Midbrain (tissue), 1 donor: ENCODE results near the gene CLEC2A.
"Not testable (repeated sequence)": the region's sequence is repeated elsewhere in the genome, so short reads cannot be mapped to it uniquely, and the experiment has no call there.

Source experiments
- DNase-seq: peaks from one replicate; lab custom pipeline; 2025; lab: John Stamatoyannopoulos, UW

Gene CLEC2A

DNA sequence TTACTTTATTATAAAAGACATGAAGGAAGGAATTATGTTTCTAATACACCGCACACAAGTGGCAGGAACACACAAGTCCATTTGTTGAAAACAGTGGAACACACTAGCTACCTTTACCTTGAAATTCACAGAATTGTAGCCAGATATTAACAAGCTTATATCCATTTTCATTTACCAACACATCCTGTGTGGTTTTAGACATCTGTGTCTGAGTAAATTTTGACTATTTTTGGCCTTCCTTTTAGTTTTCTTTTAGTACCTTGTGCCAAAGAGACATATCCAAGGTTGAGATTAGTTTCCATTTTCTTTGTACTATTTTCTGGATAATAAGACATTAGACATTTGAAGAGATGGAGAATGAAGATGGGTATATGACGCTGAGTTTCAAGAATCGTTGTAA is 50.9 kb downstream of the CLEC2A start, which contains the start of gene KLRF2:
KLRF2 (plus strand) TSS at position 244 of the 400 bp plus-strand sequence; CDS start at position 351, 107 bp downstream.
- DNase-seq, result no peak

DNA sequence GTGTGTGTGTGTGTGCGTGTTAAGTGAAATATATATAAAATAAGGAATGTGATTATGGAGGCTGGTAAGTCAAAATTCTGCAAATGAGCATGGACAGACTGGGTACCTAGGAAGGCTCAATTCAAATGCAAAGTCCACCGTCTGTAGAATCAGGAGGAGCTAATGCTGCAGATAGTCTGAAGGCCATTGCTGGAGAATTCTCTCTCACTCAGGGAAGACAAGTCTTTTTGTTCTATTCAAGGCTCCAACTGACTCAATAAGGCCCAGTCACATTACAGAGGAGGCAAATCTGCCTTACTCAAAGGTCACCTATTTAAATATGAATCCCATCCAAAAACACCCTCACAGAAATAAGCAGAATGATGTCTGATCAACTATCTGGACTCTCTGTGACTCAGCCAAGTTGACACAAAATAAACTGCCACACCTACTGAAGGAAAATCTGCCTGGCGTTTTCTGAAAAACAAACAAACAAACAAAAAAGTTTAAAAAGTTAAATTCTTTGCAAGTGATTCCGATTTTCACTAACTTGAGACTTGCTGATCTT is 51.6 kb downstream of the CLEC2A start:
- no peak for DNase-seq

DNA sequence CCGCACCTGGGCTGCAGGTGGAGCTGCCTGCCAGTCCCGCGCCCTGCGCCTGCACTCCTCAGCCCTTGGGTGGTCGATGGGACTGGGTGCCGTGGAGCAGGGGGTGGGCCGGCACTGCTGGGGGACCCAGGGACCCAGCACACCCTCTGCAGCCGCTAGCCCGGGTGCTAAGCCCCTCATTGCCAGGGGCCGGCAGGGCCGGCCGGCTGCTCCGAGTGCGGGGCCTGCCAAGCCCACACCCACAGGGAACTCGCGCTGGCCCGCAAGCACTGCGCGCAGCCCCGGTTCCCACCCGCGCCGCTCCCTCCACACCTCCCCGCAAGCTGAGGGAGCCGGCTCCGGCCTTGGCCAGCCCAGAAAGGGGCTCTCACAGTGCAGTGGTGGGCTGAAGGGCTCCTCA is 56.0 kb downstream of the CLEC2A start:
- not testable (repeated sequence) for DNase-seq

DNA sequence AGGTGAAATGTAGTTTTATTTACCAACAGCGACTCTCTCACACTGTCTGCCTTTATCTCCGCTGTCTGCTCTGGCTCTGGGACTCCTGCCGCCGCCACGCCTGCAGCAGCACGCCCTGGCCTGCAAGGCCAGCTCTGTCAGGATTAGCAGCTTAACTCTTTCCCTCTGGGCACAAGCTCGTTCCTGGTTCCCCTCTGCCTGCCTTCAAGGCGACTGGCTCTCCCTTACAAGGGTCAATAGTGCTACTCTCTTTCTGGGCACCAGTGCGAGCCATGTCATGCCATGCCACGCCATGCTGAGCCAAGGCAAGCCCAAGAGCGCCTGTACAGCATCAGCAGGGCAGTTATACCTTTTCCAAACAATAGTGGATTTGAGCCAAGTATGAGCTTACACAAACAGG is 59.4 kb downstream of the CLEC2A start:
- DNase-seq, result no peak

DNA sequence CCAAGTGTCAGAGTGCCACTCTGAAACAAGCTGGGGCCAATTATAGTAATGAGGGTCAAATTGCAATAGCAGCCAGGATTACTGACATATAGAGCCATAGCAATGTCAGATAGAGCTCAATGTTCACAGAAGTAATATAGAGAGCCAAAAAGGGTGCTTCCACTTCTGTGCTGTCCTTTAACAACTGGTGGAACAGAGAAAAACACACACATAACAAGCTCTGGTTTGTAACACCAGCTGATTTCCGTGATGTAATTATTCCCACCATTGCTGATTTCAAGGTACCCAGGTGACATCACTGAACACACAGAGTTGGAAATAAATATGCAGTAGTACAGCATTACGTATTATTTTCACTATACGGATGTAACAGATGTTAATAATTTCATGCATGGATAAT is 60.0 kb downstream of the CLEC2A start:
- DNase-seq, result no peak

DNA sequence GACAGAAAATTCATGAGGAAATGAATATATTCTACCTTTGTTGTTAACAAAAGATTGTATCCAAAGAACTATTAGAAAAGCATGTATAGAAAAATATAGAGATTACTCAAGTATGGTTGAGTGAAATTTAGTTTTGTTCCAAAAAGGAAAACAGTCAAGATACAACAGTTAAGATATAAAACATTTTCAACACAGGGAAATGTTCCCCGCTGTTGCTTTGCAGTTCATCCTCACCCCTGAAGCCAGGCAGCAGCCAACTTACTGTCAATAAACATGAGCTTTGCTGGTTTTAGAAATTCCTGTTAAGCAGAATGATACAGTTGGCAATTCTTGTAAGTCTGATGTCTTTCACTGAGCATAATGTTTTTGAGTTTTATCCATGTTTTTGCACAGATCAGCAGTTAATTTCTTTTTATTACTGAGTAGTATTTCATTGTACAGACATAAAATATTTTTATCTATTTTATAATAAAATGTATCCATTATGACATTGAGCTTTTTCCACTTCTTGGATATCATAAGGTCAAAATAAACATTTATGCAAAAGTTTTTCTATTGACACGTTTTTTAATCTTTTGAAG is 61.8 kb downstream of the CLEC2A start:
- DNase-seq, result no peak

DNA sequence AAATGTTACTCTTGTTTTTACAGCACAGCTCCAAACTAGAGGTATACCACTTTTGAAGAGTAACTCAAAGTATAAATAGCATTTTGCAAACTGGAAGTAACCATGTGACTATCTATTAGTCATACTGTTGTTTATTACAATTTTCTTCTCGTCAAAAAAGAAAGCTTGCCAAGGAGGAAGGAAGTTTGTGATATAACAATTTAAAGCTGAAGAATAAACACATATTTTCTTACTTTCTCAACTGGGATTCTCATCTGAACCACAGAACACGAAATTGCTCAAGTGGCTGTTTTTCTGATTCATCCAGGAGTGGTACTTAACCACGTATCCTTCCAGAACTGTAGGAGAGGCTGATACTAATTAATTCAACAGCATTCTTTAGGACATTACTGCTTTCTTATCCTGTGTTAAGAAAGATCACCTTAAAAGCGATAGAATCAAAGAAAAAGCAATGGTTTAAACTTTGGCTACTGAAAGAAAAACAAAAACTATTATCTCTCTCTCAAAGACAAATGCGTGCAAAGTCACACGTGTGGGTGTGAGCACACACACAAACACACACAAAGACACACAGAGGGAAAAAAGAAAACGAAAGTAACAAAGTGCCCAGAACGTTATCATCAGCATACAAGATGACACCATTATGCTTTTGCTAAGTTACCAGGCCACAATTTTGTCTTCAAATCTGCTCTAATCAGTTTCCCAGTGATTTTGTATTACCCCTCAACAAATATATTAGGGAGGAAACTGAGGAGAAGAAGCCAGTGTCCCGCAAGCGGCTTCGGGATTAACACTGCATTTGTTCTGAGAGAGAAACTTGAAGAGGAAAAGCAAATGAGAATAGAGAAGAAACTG is 62.6 kb downstream of the CLEC2A start, which contains the start of gene CLEC2B:
CLEC2B (minus strand) TSS at position 48 of the 855 bp plus-strand sequence.
- no peak for DNase-seq

DNA sequence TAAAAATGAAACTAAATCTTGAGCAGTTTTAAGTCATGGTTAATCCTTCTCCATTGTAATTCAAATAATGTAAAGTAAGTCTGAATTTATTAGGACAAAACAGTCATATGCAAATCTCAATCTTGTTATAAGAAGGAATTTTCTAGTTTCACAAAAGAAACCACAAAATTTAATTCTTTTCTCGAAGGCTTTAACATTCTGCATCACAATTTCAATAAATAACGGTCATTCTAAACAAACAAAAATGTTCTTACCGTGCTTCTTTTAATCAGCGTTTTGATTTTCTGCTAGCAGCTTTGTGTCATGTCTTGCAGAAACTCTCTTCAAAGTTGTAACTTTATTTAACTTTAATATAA is 63.2 kb downstream of the CLEC2A start:
- DNase-seq, result no peak

DNA sequence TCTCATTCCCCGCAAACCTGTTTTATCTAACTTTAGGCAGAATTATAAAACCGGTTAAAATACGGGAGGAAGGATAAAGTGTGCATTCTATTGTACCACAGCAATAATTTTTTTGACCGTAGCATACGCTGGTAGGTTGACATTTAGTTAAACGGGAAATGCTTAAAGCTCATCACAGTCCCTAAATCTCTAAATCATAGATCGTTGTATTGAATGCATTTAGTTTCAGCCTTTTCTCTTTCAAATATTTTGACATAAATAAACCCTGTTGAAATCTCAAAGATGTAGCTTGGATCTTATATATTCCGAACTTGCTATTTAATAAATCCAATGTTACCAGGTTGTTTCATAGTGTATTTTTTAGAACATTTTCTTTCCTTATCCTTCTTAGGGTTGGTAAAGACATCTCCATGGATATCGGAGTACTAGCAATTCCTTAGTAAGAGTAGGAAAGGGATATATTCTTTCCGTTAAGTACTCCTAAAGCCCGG is 63.8 kb downstream of the CLEC2A start:
- no peak for DNase-seq

DNA sequence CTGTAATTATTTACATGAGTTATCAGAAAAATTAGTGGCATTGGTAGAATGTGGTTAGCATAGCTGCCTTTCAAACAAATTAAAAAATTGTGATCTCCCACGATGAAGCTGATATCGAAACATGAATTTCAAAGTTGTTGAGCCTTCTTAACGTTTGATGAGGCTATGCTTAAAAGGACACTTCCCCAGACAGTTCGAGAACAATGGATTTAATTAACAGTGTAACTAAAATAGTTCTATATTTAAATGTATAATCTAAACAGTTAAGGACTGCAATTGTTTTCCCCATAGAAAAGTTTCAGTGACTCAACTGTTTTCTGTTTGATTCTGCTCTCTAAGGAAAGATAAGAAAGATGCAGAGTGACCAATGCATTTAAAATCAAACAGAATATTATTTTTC is 64.6 kb downstream of the CLEC2A start:
- DNase-seq, result no peak

DNA sequence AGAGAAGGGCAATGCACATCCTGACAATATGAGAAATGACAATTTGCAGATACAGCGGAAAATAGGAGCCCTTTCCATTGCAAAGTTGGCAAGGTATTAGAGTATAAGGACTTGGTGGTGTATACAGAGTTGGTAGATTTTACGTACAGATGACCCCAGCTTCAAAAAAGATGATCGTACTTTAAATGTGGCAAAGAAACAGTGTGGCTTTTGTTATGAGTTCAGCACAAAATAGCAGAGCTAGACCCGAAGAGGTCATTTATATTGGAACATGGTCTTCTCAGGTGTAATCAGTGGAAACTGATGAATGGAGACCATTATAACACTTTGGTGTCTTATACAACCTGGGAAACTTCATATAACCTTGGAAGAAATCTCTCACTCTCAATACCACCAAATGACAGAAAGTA is 65.3 kb downstream of the CLEC2A start:
- no peak for DNase-seq

DNA sequence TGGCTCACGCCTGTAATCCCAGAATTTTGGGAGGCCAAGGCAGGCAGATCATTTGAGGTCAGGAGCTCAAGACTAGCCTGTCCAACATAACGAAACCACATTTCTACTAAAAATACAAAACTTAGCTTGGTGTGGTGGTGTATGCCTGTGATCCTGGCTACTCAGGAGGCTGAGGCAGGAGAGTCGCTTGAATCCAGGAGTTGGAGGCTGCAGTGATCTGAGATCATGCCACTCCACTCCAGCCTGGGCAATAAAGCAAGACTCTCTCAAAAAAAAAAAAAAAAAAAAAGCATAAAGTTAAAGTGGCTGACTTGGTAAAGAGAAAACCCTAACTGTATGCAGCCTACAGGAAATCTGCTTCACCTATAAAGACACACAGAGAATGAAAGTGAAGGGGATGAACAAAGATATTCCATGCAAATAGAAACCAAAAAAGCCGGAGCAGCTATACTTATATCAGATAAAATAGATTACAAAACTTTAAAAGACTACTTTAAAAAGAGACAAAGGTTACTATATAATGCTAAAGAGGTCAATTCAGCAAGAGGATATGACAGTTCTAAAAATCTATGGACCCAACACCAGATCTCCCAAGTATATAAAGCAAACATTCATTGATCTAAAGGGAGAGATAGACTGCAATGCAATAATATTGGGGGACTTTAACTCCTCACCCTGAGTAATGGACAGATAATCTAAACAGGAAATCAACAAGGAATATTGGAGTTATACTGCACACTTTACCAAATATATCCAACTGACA is 67.1 kb downstream of the CLEC2A start:
- no peak for DNase-seq
